Activated naive CD8-positive, alpha-beta T cell treated with anti-CD3 and anti-CD28 coated beads, Interleukin-2, amount 10 ng/mL, durations not matched to agents 7 days and 5 days (primary cell): Measurements from ENCODE around the gene DBF4B. TPM values are rescaled to one million over a fixed set of nuclear protein-coding genes. Genes with fewer than 3 reads are reported as not detected.
"Not testable (repeated sequence)": the region's sequence is repeated elsewhere in the genome, so short reads cannot be mapped to it uniquely, and the experiment has no call there.

Source experiments
- ATAC-seq: fragments of 150-1000 bp; cut with Tn5 transposase; one replicate; pipeline ENCODE4 v1.10.0; 2021; ENCODE audit warnings: low read depth, moderate library complexity
- POLR2A ChIA-PET: fragments of 350-600 bp; sonication (Branson Sonifier 250); formaldehyde crosslinking; loops from one replicate; lab custom pipeline; 2021; ENCODE audit warnings: antibody characterized with exemption; lab: Charles Lee
- DNase-seq: peaks from one replicate; pipeline ENCODE4 v3.0.0; 2021
- H3K27ac Mint-ChIP-seq: one replicate; pipeline ENCODE4 v1.8.0; 2022; ENCODE audit warnings: mild to moderate bottlenecking, mixed read lengths
- H3K27me3 Mint-ChIP-seq: one replicate; pipeline ENCODE4 v1.8.0; 2022; ENCODE audit warnings: mild to moderate bottlenecking, moderate library complexity, mixed read lengths
- H3K36me3 Mint-ChIP-seq: one replicate; pipeline ENCODE4 v1.8.0; 2021; ENCODE audit warnings: mild to moderate bottlenecking, mixed read lengths
- H3K4me1 Mint-ChIP-seq: one replicate; pipeline ENCODE4 v1.8.0; 2021; ENCODE audit warnings: mixed read lengths
- H3K4me3 Mint-ChIP-seq: one replicate; pipeline ENCODE4 v1.8.0; 2022; ENCODE audit warnings: mild to moderate bottlenecking, moderate library complexity, mixed read lengths
- H3K9me3 Mint-ChIP-seq: one replicate; pipeline ENCODE4 v1.8.0; 2021; ENCODE audit warnings: mixed read lengths
- total RNA-seq, 2 experiments: library from RNA; stranded (reverse); gene quantifications; one replicate each; pipeline ENCODE4 v1.2.3, GENCODE V29; 2021

Gene DBF4B
- 10 to 100 TPM; 27.7 to 31.8 TPM for total RNA-seq

GRCh38 chr17:44708401-44709263 is at the start of gene DBF4B:
Gene DBF4B (plus strand): TSS chr17:44708665. CDS start chr17:44708821, 156 bp downstream.
- ATAC-seq (peak; percentile 86), DNase-seq (peak; percentile 76)
- Mint-ChIP-seq H3K27me3 (peaks cover 6% of the 10 kb centered on the region), H3K27ac (peak within 1 kb of the TSS; percentile 54), H3K4me1 (peaks cover 5% of the 10 kb centered on the region), H3K36me3 (peaks cover 5% of the 10 kb centered on the region), H3K9me3 (no peaks in the 10 kb centered on the region), H3K4me3 (no peak within 1 kb of the TSS)
- POLR2A ChIA-PET = interaction anchor here (1.0 to 2.5 kb wide), 2 partner anchors 19 to 205 kb away, joined by 3 to 20 read pairs; partner anchors contain the start of genes CCDC43 and GPATCH8

GRCh38 chr17:44661835-44662234 is 46.6 kb upstream of the DBF4B start:
- H3K27me3 Mint-ChIP-seq = peaks cover 31% of the 10 kb centered on the region
- ATAC-seq (no peak), DNase-seq (no peak)
- H3K9me3 Mint-ChIP-seq = no peaks in the 10 kb centered on the region
- H3K36me3 Mint-ChIP-seq = peaks cover 2% of the 10 kb centered on the region
- peaks cover 3% of the 10 kb centered on the region for H3K4me1 Mint-ChIP-seq
- POLR2A ChIA-PET = no interaction called here
- no peak overlapping the region for H3K4me3 Mint-ChIP-seq
- H3K27ac Mint-ChIP-seq = no peak overlapping the region

- no peak for ATAC-seq
- H3K27ac Mint-ChIP-seq = no peak overlapping the region
- DNase-seq = no peak
- POLR2A ChIA-PET = no interaction called here
- H3K36me3 Mint-ChIP-seq = no peaks in the 10 kb centered on the region
- peaks cover 20% of the 10 kb centered on the region for H3K27me3 Mint-ChIP-seq
- no peak overlapping the region for H3K4me3 Mint-ChIP-seq
- no peaks in the 10 kb centered on the region for H3K4me1 Mint-ChIP-seq
- no peaks in the 10 kb centered on the region for H3K9me3 Mint-ChIP-seq
Measured at GRCh38 chr17:44663095-44663494, 45.4 kb upstream of the DBF4B start.

- Mint-ChIP-seq H3K27me3 (peaks cover 20% of the 10 kb centered on the region), H3K36me3 (no peaks in the 10 kb centered on the region), H3K4me3 (no peak overlapping the region), H3K9me3 (no peaks in the 10 kb centered on the region), H3K27ac (no peak overlapping the region), H3K4me1 (no peaks in the 10 kb centered on the region)
- ATAC-seq = no peak
- no peak for DNase-seq
- POLR2A ChIA-PET = no interaction called here
Measured at GRCh38 chr17:44664867-44665266, 43.6 kb upstream of the DBF4B start.

- POLR2A ChIA-PET = no interaction called here
- H3K4me3 Mint-ChIP-seq = no peak overlapping the region
- no peaks in the 10 kb centered on the region for H3K4me1 Mint-ChIP-seq
- H3K9me3 Mint-ChIP-seq = no peaks in the 10 kb centered on the region
- H3K36me3 Mint-ChIP-seq = no peaks in the 10 kb centered on the region
- ATAC-seq (no peak), DNase-seq (no peak)
- H3K27me3 Mint-ChIP-seq = peaks cover 20% of the 10 kb centered on the region
- no peak overlapping the region for H3K27ac Mint-ChIP-seq
Measured at GRCh38 chr17:44666006-44666405, 42.5 kb upstream of the DBF4B start.

- POLR2A ChIA-PET = no interaction called here
- no peak for ATAC-seq
- H3K4me3 Mint-ChIP-seq = no peak overlapping the region
Measured at GRCh38 chr17:44672479-44673093, 35.9 kb upstream of the DBF4B start.

GRCh38 chr17:44673893-44674292 is 34.6 kb upstream of the DBF4B start:
- no peak overlapping the region for H3K4me3 Mint-ChIP-seq
- ATAC-seq (no peak), DNase-seq (no peak)
- no peak overlapping the region for H3K27ac Mint-ChIP-seq
- no peaks in the 10 kb centered on the region for H3K9me3 Mint-ChIP-seq
- H3K27me3 Mint-ChIP-seq = peaks cover under 1% of the 10 kb centered on the region
- POLR2A ChIA-PET = no interaction called here
- peaks cover 6% of the 10 kb centered on the region for H3K36me3 Mint-ChIP-seq
- H3K4me1 Mint-ChIP-seq = no peaks in the 10 kb centered on the region

More at GRCh38 chr17:44672479-44673093, 35.9 kb upstream of the DBF4B start:
- Mint-ChIP-seq H3K27ac (no peak overlapping the region), H3K27me3 (peaks cover 3% of the 10 kb centered on the region), H3K36me3 (peaks cover 2% of the 10 kb centered on the region), H3K9me3 (no peaks in the 10 kb centered on the region), H3K4me1 (no peaks in the 10 kb centered on the region)
- DNase-seq = no peak

- no peaks in the 10 kb centered on the region for H3K27me3 Mint-ChIP-seq
- DNase-seq (no peak), ATAC-seq (no peak)
- H3K9me3 Mint-ChIP-seq = no peaks in the 10 kb centered on the region
- H3K36me3 Mint-ChIP-seq = peaks cover 10% of the 10 kb centered on the region
- H3K4me1 Mint-ChIP-seq = no peaks in the 10 kb centered on the region
- POLR2A ChIA-PET = no interaction called here
- no peak overlapping the region for H3K27ac Mint-ChIP-seq
- H3K4me3 Mint-ChIP-seq = no peak overlapping the region
Measured at GRCh38 chr17:44677136-44677535, 31.3 kb upstream of the DBF4B start.

- DNase-seq, H3K4me1 Mint-ChIP-seq, H3K27me3 Mint-ChIP-seq, H3K27ac Mint-ChIP-seq, POLR2A ChIA-PET, H3K9me3 Mint-ChIP-seq, ATAC-seq, H3K36me3 Mint-ChIP-seq, H3K4me3 Mint-ChIP-seq: not testable (repeated sequence)
Measured at GRCh38 chr17:44683303-44683702, 25.2 kb upstream of the DBF4B start.

GRCh38 chr17:44687756-44688155 is 20.7 kb upstream of the DBF4B start:
- peaks cover 16% of the 10 kb centered on the region for H3K4me1 Mint-ChIP-seq
- no peak for ATAC-seq
- POLR2A ChIA-PET = interaction anchor here (0.7 kb wide), 1 partner anchor 558 kb away, joined by 3 read pairs; no protein-coding TSS in a partner anchor
- no peak overlapping the region for H3K4me3 Mint-ChIP-seq
- no peaks in the 10 kb centered on the region for H3K27me3 Mint-ChIP-seq
- H3K9me3 Mint-ChIP-seq = no peaks in the 10 kb centered on the region
- H3K36me3 Mint-ChIP-seq = peaks cover 3% of the 10 kb centered on the region
- DNase-seq = no peak
- no peak overlapping the region for H3K27ac Mint-ChIP-seq

- Mint-ChIP-seq H3K4me3 (peak overlapping the region; percentile 98), H3K27me3 (no peaks in the 10 kb centered on the region), H3K9me3 (no peaks in the 10 kb centered on the region), H3K36me3 (peaks cover 3% of the 10 kb centered on the region), H3K4me1 (peaks cover 16% of the 10 kb centered on the region), H3K27ac (no peak overlapping the region)
- no peak for DNase-seq
- POLR2A ChIA-PET = interaction anchor here (2.0 to 2.6 kb wide), 2 partner anchors 20 to 185 kb away, joined by 4 to 20 read pairs; partner anchors contain the start of genes DBF4B and GPATCH8
- ATAC-seq = no peak
Measured at GRCh38 chr17:44688200-44688599, 20.3 kb upstream of the DBF4B start.

- peak; percentile 12 for ATAC-seq
- H3K36me3 Mint-ChIP-seq = peaks cover 3% of the 10 kb centered on the region
- H3K27me3 Mint-ChIP-seq = no peaks in the 10 kb centered on the region
- DNase-seq = no peak
- H3K27ac Mint-ChIP-seq = peak overlapping the region; percentile 96
- H3K9me3 Mint-ChIP-seq = no peaks in the 10 kb centered on the region
- POLR2A ChIA-PET = interaction anchor here (0.6 to 2.6 kb wide), 4 partner anchors 8 to 210 kb away, joined by 3 to 20 read pairs (median 4); partner anchors contain the start of genes DBF4B, EFTUD2 and GPATCH8
- H3K4me1 Mint-ChIP-seq = peaks cover 12% of the 10 kb centered on the region
- H3K4me3 Mint-ChIP-seq = peak overlapping the region; percentile 98
Measured at GRCh38 chr17:44688675-44689476, 19.6 kb upstream of the DBF4B start.
